Measurements from ENCODE around the gene ZNF423.

The ZNF423 gene

GRCh38 chr16:49744244-49745220, 111.4 kb downstream of the ZNF423 start:
- no peaks in the 10 kb centered on the region for H3K9me3 Mint-ChIP-seq
- H3K4me3 Mint-ChIP-seq, result no peak overlapping the region
- H3K36me3 Mint-ChIP-seq, result no peaks in the 10 kb centered on the region
- no peak for ATAC-seq (ENCODE audit: low read depth)
- H3K4me1 Mint-ChIP-seq, result no peaks in the 10 kb centered on the region
- no peak overlapping the region for H3K27ac Mint-ChIP-seq
- peaks cover 3% of the 10 kb centered on the region for H3K27me3 Mint-ChIP-seq
- DNase-seq (ENCODE audit: low spot score in 2 of 2), result no peak

- DNase-seq (ENCODE audit: low spot score in 2 of 2), result no peak
- H3K4me1 Mint-ChIP-seq, result no peaks in the 10 kb centered on the region
- ATAC-seq (ENCODE audit: low read depth), result no peak
- no peaks in the 10 kb centered on the region for H3K9me3 Mint-ChIP-seq
- no peaks in the 10 kb centered on the region for H3K36me3 Mint-ChIP-seq
- H3K27ac Mint-ChIP-seq, result no peak overlapping the region
- peaks cover 3% of the 10 kb centered on the region for H3K27me3 Mint-ChIP-seq
- no peak overlapping the region for H3K4me3 Mint-ChIP-seq
These were observed 112.3 kb downstream of the ZNF423 start for GRCh38 chr16:49743658-49744057.

- ATAC-seq (ENCODE audit: low read depth) (no peak), DNase-seq (ENCODE audit: low spot score in 2 of 2) (no peak)
- no peaks in the 10 kb centered on the region for H3K36me3 Mint-ChIP-seq
- H3K4me3 Mint-ChIP-seq, result no peak overlapping the region
- H3K9me3 Mint-ChIP-seq, result no peaks in the 10 kb centered on the region
- no peaks in the 10 kb centered on the region for H3K4me1 Mint-ChIP-seq
- H3K27ac Mint-ChIP-seq, result no peak overlapping the region
- H3K27me3 Mint-ChIP-seq, result peaks cover 4% of the 10 kb centered on the region
These were observed 112.8 kb downstream of the ZNF423 start for GRCh38 chr16:49743203-49743464.

- Mint-ChIP-seq H3K27me3 (peaks cover 4% of the 10 kb centered on the region), H3K9me3 (no peaks in the 10 kb centered on the region), H3K27ac (no peak overlapping the region), H3K36me3 (no peaks in the 10 kb centered on the region), H3K4me3 (no peak overlapping the region), H3K4me1 (no peaks in the 10 kb centered on the region)
- ATAC-seq (ENCODE audit: low read depth) (no peak), DNase-seq (ENCODE audit: low spot score in 2 of 2) (no peak)
These were observed 113.3 kb downstream of the ZNF423 start for GRCh38 chr16:49742428-49743202.

- ATAC-seq (ENCODE audit: low read depth) (no peak), DNase-seq (ENCODE audit: low spot score in 2 of 2) (no peak)
- Mint-ChIP-seq H3K27me3 (peaks cover 3% of the 10 kb centered on the region), H3K27ac (no peak overlapping the region), H3K4me1 (no peaks in the 10 kb centered on the region), H3K9me3 (no peaks in the 10 kb centered on the region), H3K36me3 (no peaks in the 10 kb centered on the region), H3K4me3 (no peak overlapping the region)
These were observed 115.7 kb downstream of the ZNF423 start for GRCh38 chr16:49740256-49740655.

GRCh38 chr16:49739381-49739780, 116.5 kb downstream of the ZNF423 start:
- Mint-ChIP-seq H3K36me3 (no peaks in the 10 kb centered on the region), H3K4me3 (no peak overlapping the region), H3K27ac (no peak overlapping the region), H3K9me3 (no peaks in the 10 kb centered on the region), H3K4me1 (no peaks in the 10 kb centered on the region), H3K27me3 (peaks cover 3% of the 10 kb centered on the region)
- no peak for DNase-seq (ENCODE audit: low spot score in 2 of 2)
- no peak for ATAC-seq (ENCODE audit: low read depth)

- ATAC-seq (ENCODE audit: low read depth) (no peak), DNase-seq (ENCODE audit: low spot score in 2 of 2) (no peak)
- H3K9me3 Mint-ChIP-seq, result no peaks in the 10 kb centered on the region
- H3K27me3 Mint-ChIP-seq, result peaks cover 3% of the 10 kb centered on the region
- no peak overlapping the region for H3K27ac Mint-ChIP-seq
- no peak overlapping the region for H3K4me3 Mint-ChIP-seq
- H3K36me3 Mint-ChIP-seq, result no peaks in the 10 kb centered on the region
- H3K4me1 Mint-ChIP-seq, result no peaks in the 10 kb centered on the region
These were observed 117.1 kb downstream of the ZNF423 start for GRCh38 chr16:49738832-49739231.

GRCh38 chr16:49738001-49738400, 117.9 kb downstream of the ZNF423 start:
- H3K36me3 Mint-ChIP-seq, result no peaks in the 10 kb centered on the region
- H3K4me3 Mint-ChIP-seq, result no peak overlapping the region
- H3K9me3 Mint-ChIP-seq, result peaks cover 3% of the 10 kb centered on the region
- H3K4me1 Mint-ChIP-seq, result no peaks in the 10 kb centered on the region
- ATAC-seq (ENCODE audit: low read depth), result no peak
- H3K27ac Mint-ChIP-seq, result no peak overlapping the region
- DNase-seq (ENCODE audit: low spot score in 2 of 2), result no peak
- H3K27me3 Mint-ChIP-seq, result peaks cover 3% of the 10 kb centered on the region

- H3K27ac Mint-ChIP-seq, result no peak overlapping the region
- H3K9me3 Mint-ChIP-seq, result peaks cover 3% of the 10 kb centered on the region
- DNase-seq (ENCODE audit: low spot score in 2 of 2) (no peak), ATAC-seq (ENCODE audit: low read depth) (no peak)
- peaks cover 3% of the 10 kb centered on the region for H3K27me3 Mint-ChIP-seq
- no peaks in the 10 kb centered on the region for H3K4me1 Mint-ChIP-seq
- no peak overlapping the region for H3K4me3 Mint-ChIP-seq
- H3K36me3 Mint-ChIP-seq, result no peaks in the 10 kb centered on the region
These were observed 118.4 kb downstream of the ZNF423 start for GRCh38 chr16:49737541-49737940.

GRCh38 chr16:49734331-49734730, 121.6 kb downstream of the ZNF423 start:
- Mint-ChIP-seq H3K9me3 (peaks cover 10% of the 10 kb centered on the region), H3K4me3 (no peak overlapping the region), H3K36me3 (no peaks in the 10 kb centered on the region), H3K27me3 (peaks cover 1% of the 10 kb centered on the region), H3K27ac (no peak overlapping the region), H3K4me1 (no peaks in the 10 kb centered on the region)
- DNase-seq (ENCODE audit: low spot score in 2 of 2), result no peak
- no peak for ATAC-seq (ENCODE audit: low read depth)

GRCh38 chr16:49733313-49734009, 122.5 kb downstream of the ZNF423 start:
- ATAC-seq (ENCODE audit: low read depth), result no peak
- Mint-ChIP-seq H3K4me1 (no peaks in the 10 kb centered on the region), H3K9me3 (peaks cover 10% of the 10 kb centered on the region), H3K27ac (no peak overlapping the region), H3K36me3 (no peaks in the 10 kb centered on the region), H3K4me3 (no peak overlapping the region), H3K27me3 (peaks cover 1% of the 10 kb centered on the region)
- no peak for DNase-seq (ENCODE audit: low spot score in 2 of 2)

GRCh38 chr16:49731911-49732310, 124.0 kb downstream of the ZNF423 start:
- H3K27me3 Mint-ChIP-seq, result no peaks in the 10 kb centered on the region
- ATAC-seq (ENCODE audit: low read depth) (no peak), DNase-seq (ENCODE audit: low spot score in 2 of 2) (no peak)
- no peak overlapping the region for H3K4me3 Mint-ChIP-seq
- no peak overlapping the region for H3K27ac Mint-ChIP-seq
- peaks cover 10% of the 10 kb centered on the region for H3K9me3 Mint-ChIP-seq
- no peaks in the 10 kb centered on the region for H3K4me1 Mint-ChIP-seq
- H3K36me3 Mint-ChIP-seq, result no peaks in the 10 kb centered on the region

- H3K9me3 Mint-ChIP-seq, result peaks cover 10% of the 10 kb centered on the region
- no peaks in the 10 kb centered on the region for H3K4me1 Mint-ChIP-seq
- H3K4me3 Mint-ChIP-seq, result no peak overlapping the region
- H3K27me3 Mint-ChIP-seq, result no peaks in the 10 kb centered on the region
- ATAC-seq (ENCODE audit: low read depth) (no peak), DNase-seq (ENCODE audit: low spot score in 2 of 2) (no peak)
- no peak overlapping the region for H3K27ac Mint-ChIP-seq
- no peaks in the 10 kb centered on the region for H3K36me3 Mint-ChIP-seq
These were observed 125.1 kb downstream of the ZNF423 start for GRCh38 chr16:49730772-49731171.

GRCh38 chr16:49727611-49728010, 128.3 kb downstream of the ZNF423 start:
- Mint-ChIP-seq H3K9me3 (peaks cover 7% of the 10 kb centered on the region), H3K4me3 (no peak overlapping the region), H3K27me3 (peaks cover 2% of the 10 kb centered on the region), H3K27ac (no peak overlapping the region), H3K4me1 (no peaks in the 10 kb centered on the region), H3K36me3 (no peaks in the 10 kb centered on the region)
- no peak for DNase-seq (ENCODE audit: low spot score in 2 of 2)
- no peak for ATAC-seq (ENCODE audit: low read depth)

All from memory B cell (primary cell).